Spleen (tissue), 11 donors: Measurements from ENCODE around the gene ADPRH. TPM values are rescaled to one million over a fixed set of nuclear protein-coding genes. Genes with fewer than 3 reads are reported as not detected.

ENCODE experiments used
- DNase-seq: peaks from one replicate; pipeline ENCODE4 v3.0.0-alpha.2; 2020
- H3K27ac ChIP-seq, 8 donors: fragments of 200-600 bp; sonication (generic) in 7 of 8; 1 replicate in 4 of 8; 2 replicates in 4 of 8; pipeline versions ENCODE4 v1.5.0 to v1.8.0; 2016 to 2021; ENCODE audit warnings: inconsistent platforms in 4 of 8, mild to moderate bottlenecking in 4 of 8, moderate library complexity in 1 of 8
- H3K27me3 ChIP-seq, 7 donors: fragments of 200-600 bp; sonication (generic) in 6 of 7; replicated peaks in 1 of 7; 1 replicate in 4 of 7; 2 replicates in 3 of 7; pipeline versions ENCODE4 v1.5.0 to v1.8.0; 2016 to 2021; ENCODE audit warnings: inconsistent platforms in 3 of 7, mild to moderate bottlenecking in 1 of 7
- H3K36me3 ChIP-seq, 6 donors: fragments of 200-600 bp; sonication (generic) in 5 of 6; 1 replicate in 4 of 6; 2 replicates in 2 of 6; pipeline versions ENCODE4 v1.5.0 to v1.8.0; 2016 to 2021; ENCODE audit warnings: inconsistent platforms in 2 of 6
- H3K4me1 ChIP-seq, 6 donors: fragments of 200-600 bp; sonication (generic) in 5 of 6; 1 replicate in 3 of 6; 2 replicates in 3 of 6; pipeline versions ENCODE4 v1.5.0 to v1.8.0; 2016 to 2021; ENCODE audit warnings: inconsistent platforms in 3 of 6
- H3K4me3 ChIP-seq, 8 donors: fragments of 200-600 bp; sonication (generic) in 7 of 8; 1 replicate in 4 of 8; 2 replicates in 4 of 8; pipeline versions ENCODE4 v1.5.0 to v1.8.0; 2016 to 2021; ENCODE audit warnings: inconsistent platforms in 4 of 8, mild to moderate bottlenecking in 4 of 8, moderate library complexity in 2 of 8
- H3K9me3 ChIP-seq, 8 donors: fragments of 200-600 bp; sonication (generic) in 7 of 8; 1 replicate in 4 of 8; 2 replicates in 4 of 8; pipeline versions ENCODE4 v1.5.0 to v1.8.0; 2016 to 2021; ENCODE audit warnings: inconsistent platforms in 4 of 8
- POLR2A ChIP-seq, 3 donors: fragments of 450-650 bp; IDR thresholded peaks; one replicate each; pipeline ENCODE4 v1.5.1; 2017; ENCODE audit warnings: antibody characterized with exemption in 3 of 3, mild to moderate bottlenecking in 1 of 3
- POLR2AphosphoS5 ChIP-seq, 3 donors: sonication (generic); formaldehyde crosslinking; IDR thresholded peaks; one replicate each; pipeline ENCODE4 v1.5.1; 2017; ENCODE audit warnings: antibody characterized with exemption in 3 of 3
- WGBS, 5 donors: extraction: QIAGEN DNeasy Blood & Tissue Kit in 3 of 5; methylation state at CpG; one replicate each; pipeline versions ENCODE4 v1.1.5 to v1.1.7; 2013 to 2018; 5-methylcytosine and 5-hydroxymethylcytosine counted together
- intact Hi-C: fragments of 100-400 bp; cut with DNase I; formaldehyde crosslinking; loops from one replicate; pipeline ENCODE4 v1.15.0; 2023; ENCODE audit warnings: low total_unique reads
- polyA plus RNA-seq, 3 donors: library from polyadenylated mRNA; stranded (reverse); fragments of 200-250 nt; gene quantifications; one replicate each; pipeline ENCODE4 v1.2.1, GENCODE V29; 2013
- total RNA-seq, 7 donors: library from RNA; depleted of rRNA in 3 of 7; stranded (reverse); fragments of >200 nt in 3 of 7; fragmentation: NEBNext Ultra II Directional in 4 of 7; extraction: Animal tissue kit (Norgen Biotek cat#: 25700) in 4 of 7; gene quantifications; one replicate each; pipeline versions ENCODE4 v1.1.0 to v1.2.1, GENCODE V29; 2016 to 2021
- TF ChIP-seq, protein P1 (sequence below), 11 experiments: fragments of 200-600 bp in 7 of 11; fragments of 450-650 bp in 4 of 11; sonication (generic) in 4 of 11; IDR thresholded peaks in 8 of 11; conservative IDR thresholded peaks in 3 of 11; 1 replicate in 7 of 11; 2 replicates in 4 of 11; pipeline versions ENCODE4 v1.4.0 to v1.8.0; 2016 to 2021; ENCODE audit warnings: antibody characterized with exemption in 11 of 11, inconsistent platforms in 4 of 11, mild to moderate bottlenecking in 1 of 11
- donor health status: healthy with polysubstance abuse.
- donor health status: DM: no; HTN: no; CAD: no; lungs with moderate emphysema.
- donor health status: DM: no; HTN: no; CAD: no.
- donor health status: Bipolar disorder and iron deficiency.
- donor health status: healthy.
- donor health status: DM: no; HTN: no; CAD: no.
- donor health status: DM: yes; HTN: yes; CAD: no.

The ADPRH gene
- total and polyA plus RNA-seq, 10 donors = 7.1 to 29.2 (median 18.1) TPM

DNA sequence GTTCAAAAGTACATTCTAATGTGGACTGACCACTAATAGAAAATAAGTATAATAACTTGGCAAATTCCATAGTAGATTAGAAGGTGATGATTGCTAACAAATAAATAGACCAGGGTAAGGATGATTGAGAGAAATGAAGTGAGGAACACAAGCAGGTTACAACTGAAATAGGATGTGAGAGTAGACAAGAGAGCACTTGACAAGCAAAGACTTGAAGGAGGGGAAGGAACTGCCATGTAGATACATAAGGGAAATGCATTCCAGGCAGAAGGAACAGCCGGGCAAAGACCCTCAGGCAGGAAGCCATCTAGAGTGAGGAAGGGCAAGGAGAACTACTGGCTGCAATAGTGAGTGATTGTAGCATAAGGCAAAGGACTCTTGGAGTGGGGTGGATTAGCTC is 23.4 kb downstream of the ADPRH start:
- Histone ChIP-seq H3K27me3 (no peaks in the 10 kb centered on the region), H3K27ac (no peak overlapping the region), H3K36me3 (no peaks in the 10 kb centered on the region), H3K9me3 (no peaks in the 10 kb centered on the region), H3K4me3 (no peak overlapping the region), H3K4me1 (peaks cover 0 to 21% (median 3%) of the 10 kb centered on the region in 6 donors)
- 37 to 58% (median 47%) methylated on average over 1 of the region's 1 CpG for WGBS, 5 donors
- intact Hi-C loops = no loop called here
- no peak for DNase-seq
- TF ChIP-seq POLR2AphosphoS5 (IDR thresholded peaks at IDR 0.05) (no peak), POLR2A (IDR thresholded peaks at IDR 0.05) (no peak)
- TF ChIP-seq, protein P1, sequence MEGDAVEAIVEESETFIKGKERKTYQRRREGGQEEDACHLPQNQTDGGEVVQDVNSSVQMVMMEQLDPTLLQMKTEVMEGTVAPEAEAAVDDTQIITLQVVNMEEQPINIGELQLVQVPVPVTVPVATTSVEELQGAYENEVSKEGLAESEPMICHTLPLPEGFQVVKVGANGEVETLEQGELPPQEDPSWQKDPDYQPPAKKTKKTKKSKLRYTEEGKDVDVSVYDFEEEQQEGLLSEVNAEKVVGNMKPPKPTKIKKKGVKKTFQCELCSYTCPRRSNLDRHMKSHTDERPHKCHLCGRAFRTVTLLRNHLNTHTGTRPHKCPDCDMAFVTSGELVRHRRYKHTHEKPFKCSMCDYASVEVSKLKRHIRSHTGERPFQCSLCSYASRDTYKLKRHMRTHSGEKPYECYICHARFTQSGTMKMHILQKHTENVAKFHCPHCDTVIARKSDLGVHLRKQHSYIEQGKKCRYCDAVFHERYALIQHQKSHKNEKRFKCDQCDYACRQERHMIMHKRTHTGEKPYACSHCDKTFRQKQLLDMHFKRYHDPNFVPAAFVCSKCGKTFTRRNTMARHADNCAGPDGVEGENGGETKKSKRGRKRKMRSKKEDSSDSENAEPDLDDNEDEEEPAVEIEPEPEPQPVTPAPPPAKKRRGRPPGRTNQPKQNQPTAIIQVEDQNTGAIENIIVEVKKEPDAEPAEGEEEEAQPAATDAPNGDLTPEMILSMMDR (IDR thresholded peaks at IDR 0.05 in 8 of 11, conservative IDR thresholded peaks at IDR 0.05 in 3 of 11) = no peak

GRCh38 chr3:119604878-119605277 is 25.6 kb downstream of the ADPRH start:
- TF ChIP-seq, protein P1 (IDR thresholded peaks at IDR 0.05 in 8 of 11, conservative IDR thresholded peaks at IDR 0.05 in 3 of 11) = no peak
- TF ChIP-seq POLR2AphosphoS5 (IDR thresholded peaks at IDR 0.05) = no peak
- no peak for TF ChIP-seq POLR2A (IDR thresholded peaks at IDR 0.05)
- peaks cover 0 to 14% (median 0%) of the 10 kb centered on the region in 6 donors for H3K4me1 ChIP-seq
- H3K4me3 ChIP-seq = no peak overlapping the region
- no peaks in the 10 kb centered on the region for H3K36me3 ChIP-seq
- intact Hi-C loops = no loop called here
- 78 to 89% (median 86%) methylated on average over 1 of the region's 1 CpG for WGBS, 5 donors
- H3K9me3 ChIP-seq = no peaks in the 10 kb centered on the region
- H3K27me3 ChIP-seq = no peaks in the 10 kb centered on the region
- no peak for DNase-seq
- no peak overlapping the region for H3K27ac ChIP-seq

DNA sequence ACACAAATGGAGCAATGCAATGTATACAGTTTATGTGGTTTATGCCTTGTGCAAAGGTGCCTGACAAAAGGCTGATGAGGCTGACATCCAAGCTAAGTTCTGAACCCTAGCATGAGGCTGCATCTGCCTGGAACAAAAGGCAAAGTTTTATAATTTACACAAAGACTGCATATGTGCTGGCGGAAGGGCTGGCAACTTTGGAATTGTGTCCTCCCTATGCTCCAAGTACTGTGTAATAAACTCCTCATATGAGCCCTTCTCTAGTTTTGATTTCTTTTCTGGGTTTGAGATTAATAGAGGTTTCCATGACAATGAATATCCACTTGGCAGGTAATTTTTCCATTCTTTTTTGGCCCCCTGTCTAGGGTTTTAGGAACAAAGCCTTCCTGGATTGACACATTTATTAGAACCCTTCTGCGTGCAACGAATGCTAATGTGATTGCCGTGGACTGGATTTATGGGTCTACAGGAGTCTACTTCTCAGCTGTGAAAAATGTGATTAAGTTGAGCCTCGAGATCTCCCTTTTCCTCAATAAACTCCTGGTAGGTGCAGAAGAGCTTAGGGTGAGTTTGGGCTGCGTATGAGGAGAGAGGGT is 29.2 kb downstream of the ADPRH start:
- H3K27ac ChIP-seq = no peak overlapping the region
- H3K27me3 ChIP-seq = no peaks in the 10 kb centered on the region
- TF ChIP-seq POLR2A (IDR thresholded peaks at IDR 0.05) = no peak
- TF ChIP-seq POLR2AphosphoS5 (IDR thresholded peaks at IDR 0.05) = no peak
- TF ChIP-seq, protein P1 (IDR thresholded peaks at IDR 0.05 in 8 of 11, conservative IDR thresholded peaks at IDR 0.05 in 3 of 11) = no peak
- H3K36me3 ChIP-seq = no peaks in the 10 kb centered on the region
- WGBS, 5 donors = 84 to 97% (median 91%) methylated on average over 6 of the region's 6 CpGs
- H3K4me1 ChIP-seq = no peaks in the 10 kb centered on the region
- peaks cover 0 to 4% (median 0%) of the 10 kb centered on the region in 8 donors for H3K9me3 ChIP-seq
- no peak for DNase-seq
- no peak overlapping the region for H3K4me3 ChIP-seq
- intact Hi-C loops = no loop called here

DNA sequence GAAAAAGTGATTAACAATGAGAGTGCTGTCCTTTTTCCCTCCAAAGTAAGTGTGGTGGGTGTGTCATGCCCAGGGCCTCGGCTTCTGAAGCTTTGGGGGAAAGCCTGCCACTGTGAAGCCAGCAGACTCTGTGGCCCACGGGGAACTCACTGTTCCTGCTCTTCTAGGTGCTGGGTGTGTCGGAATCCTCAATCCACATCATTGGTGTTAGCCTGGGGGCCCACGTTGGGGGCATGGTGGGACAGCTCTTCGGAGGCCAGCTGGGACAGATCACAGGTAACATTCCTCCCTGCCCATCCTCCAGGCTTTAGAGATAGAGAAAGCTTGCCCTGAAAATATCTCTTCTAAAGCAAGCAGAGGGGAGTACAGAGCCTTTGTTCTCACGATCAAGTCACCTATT is 30.0 kb downstream of the ADPRH start:
- 67 to 79% (median 78%) methylated on average over 5 to 6 of the region's 6 CpGs for WGBS, 5 donors
- Histone ChIP-seq H3K4me1 (no peaks in the 10 kb centered on the region), H3K27ac (no peak overlapping the region), H3K36me3 (no peaks in the 10 kb centered on the region), H3K27me3 (no peaks in the 10 kb centered on the region), H3K9me3 (peaks cover 0 to 4% (median 0%) of the 10 kb centered on the region in 8 donors), H3K4me3 (no peak overlapping the region)
- DNase-seq = no peak
- TF ChIP-seq POLR2AphosphoS5 (IDR thresholded peaks at IDR 0.05) (no peak), POLR2A (IDR thresholded peaks at IDR 0.05) (no peak)
- TF ChIP-seq, protein P1 (IDR thresholded peaks at IDR 0.05 in 8 of 11, conservative IDR thresholded peaks at IDR 0.05 in 3 of 11) = no peak
- intact Hi-C loops = no loop called here
